ENCODE data around the gene VWA8.

The VWA8 gene

GRCh38 chr13:41960637-41961465 is at the start of gene VWA8:
TSS of gene VWA8 (minus strand) at chr13:41961109. CDS start at chr13:41961015, 94 bp downstream.
- DNase-seq = peak; percentile 73

DNA sequence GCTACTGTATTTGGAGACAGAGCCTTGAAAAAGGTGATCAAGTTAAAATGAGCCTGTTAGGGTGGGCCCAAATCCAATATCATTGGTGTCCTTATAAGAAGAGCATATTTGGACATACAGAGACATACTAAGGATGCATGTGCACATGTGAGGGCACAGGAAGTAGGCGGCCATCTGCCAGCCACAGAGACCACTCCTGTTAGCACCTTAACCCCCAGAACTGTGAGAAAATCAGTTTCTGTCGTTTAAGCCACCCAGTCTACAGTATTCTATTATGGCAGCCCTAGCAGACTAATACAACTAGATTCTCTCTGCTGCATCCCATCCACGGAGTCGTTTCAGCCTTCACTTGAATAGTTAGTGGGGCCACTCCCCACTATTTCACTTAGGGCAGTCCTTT is 48.1 kb upstream of the VWA8 start:
- no peak for DNase-seq

DNA sequence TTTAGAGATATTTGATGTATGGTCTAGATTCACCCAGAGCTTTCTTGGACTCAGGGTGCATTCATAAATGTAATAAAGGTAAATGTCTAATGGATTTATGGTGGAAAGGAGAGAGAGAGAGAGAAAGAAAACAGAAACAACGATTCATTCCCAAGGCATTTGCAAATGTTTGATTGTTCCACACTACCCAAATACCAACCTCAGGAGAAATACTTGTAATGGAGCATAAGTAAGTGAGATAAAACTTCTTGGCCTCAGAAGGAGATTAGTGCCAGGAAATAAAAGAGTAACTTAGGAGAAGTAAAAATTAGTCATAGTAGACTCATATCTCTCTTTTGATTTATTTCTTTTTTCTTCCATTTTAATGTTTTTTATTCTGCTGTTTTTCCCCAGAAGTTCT is 46.9 kb upstream of the VWA8 start:
- no peak for DNase-seq

- DNase-seq = no peak
Measured at GRCh38 chr13:42002066-42002465, 41.2 kb upstream of the VWA8 start.

- no peak for DNase-seq
Measured at GRCh38 chr13:42001580-42001979, 40.7 kb upstream of the VWA8 start.

- DNase-seq = no peak
Measured at GRCh38 chr13:42000846-42001245, 39.9 kb upstream of the VWA8 start.

GRCh38 chr13:41997396-41997795 is 36.5 kb upstream of the VWA8 start:
- no peak for DNase-seq

GRCh38 chr13:41995946-41996345 is 35.0 kb upstream of the VWA8 start:
- no peak for DNase-seq

DNA sequence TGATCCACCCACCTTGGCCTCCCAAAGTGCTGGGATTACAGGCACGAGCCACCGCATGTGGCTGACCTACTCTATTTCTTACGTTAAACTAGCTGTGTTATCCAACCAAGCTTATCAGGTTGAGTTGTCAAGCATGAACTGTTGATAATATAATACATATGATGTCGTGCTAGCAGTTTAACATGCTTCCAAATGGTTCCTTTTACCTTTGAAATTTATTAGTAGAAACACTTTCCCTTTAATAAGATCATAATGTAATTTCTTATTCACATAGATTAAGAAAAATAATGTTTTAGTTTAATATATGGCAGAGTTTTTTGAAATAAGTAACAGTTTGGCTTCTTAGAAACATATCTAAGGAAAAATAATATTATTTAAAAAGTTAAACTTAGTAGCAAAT is 34.4 kb upstream of the VWA8 start:
- DNase-seq = no peak

DNA sequence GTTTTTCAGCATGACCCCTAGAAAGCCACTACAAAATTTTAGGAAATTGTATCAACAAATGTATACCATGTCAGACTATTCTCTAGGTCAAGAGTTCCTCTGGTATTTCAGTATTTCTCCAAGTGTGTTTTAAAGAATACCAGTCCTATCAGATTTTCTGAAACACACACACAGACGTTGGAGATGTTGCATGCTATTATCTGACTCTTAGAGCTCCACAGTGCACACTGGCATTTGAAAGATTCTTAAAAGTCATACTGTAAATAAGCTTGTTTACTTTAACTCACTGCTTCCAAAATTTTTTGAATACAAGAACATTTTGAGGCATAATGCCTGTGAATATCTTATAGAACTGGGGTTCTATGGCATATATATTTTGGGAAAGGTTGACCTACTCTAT is 33.8 kb upstream of the VWA8 start:
- DNase-seq = no peak

GRCh38 chr13:41991936-41992335 is 31.0 kb upstream of the VWA8 start:
- no peak for DNase-seq

DNA sequence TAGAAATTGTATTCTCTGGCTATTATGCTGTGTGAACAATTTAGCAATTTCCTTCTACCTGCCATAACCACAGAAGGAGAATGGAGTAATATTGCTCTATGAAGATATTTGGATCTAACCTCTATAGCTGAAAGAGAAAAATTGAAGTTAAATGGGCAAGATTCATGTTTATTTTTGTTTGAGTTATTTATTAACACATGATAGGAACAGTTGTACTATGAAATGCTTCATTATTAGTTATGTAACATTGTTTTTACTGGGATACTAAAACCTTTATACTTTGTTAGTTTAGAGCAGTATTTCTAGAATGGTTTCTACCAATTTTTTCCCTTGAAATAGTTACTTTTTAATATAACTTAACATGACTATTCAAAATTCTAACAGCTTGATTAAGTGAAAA is 27.3 kb upstream of the VWA8 start:
- no peak for DNase-seq

GRCh38 chr13:41985788-41986508 is 25.0 kb upstream of the VWA8 start:
- DNase-seq = no peak

DNA sequence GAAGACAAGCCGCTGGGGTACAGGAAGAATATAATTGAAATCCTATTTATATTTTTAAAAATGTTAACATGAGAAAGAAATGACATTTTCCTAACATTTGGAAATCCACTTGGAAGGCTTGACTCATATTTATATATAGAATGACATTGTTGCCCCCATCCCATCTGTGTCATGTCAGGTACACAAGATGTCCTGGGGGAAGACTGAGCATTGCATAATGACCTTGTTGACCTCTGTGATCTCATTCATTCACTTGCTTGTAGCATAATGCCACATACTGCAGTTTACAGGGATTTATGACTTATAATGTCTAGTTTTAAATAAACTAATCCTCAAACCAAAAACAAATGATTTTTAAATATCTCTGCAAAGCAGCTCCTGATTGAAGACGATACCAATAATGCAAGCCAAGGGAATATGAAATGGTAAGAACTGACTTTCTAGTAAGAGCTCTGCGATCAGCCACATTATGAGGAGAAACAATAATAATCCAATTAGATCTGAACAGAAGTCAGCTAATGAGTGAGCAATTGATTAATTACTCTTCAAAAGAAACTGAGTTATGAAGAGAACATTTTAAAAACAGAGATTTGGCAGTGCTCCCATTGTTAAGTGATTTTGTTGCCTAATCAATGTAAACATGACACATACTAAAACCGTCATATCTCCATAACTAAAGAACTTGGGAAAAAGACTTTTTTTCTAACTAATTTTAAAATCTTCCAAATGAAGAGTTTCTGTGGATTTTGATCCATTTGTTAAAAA is 21.2 kb upstream of the VWA8 start:
- DNase-seq = no peak

DNA sequence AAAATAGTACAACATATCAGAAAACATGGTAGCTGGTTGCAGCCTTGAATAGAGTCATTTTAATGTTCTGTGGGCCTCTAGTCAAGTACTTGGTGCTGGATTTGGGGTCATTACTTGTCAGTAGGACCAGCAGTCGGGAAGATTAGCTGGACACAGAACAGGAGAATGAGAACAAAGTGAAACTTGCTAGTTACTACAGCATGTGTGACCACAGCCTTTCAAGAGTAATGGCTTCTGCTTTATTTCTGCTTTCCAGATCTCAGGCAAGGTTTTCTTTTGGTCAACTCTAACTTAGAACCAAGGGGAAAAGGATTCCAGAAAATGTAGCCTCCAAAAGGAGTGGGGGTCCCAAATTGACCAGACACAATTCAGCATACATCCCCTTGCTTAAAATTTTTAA is 17.1 kb upstream of the VWA8 start:
- DNase-seq = no peak

DNA sequence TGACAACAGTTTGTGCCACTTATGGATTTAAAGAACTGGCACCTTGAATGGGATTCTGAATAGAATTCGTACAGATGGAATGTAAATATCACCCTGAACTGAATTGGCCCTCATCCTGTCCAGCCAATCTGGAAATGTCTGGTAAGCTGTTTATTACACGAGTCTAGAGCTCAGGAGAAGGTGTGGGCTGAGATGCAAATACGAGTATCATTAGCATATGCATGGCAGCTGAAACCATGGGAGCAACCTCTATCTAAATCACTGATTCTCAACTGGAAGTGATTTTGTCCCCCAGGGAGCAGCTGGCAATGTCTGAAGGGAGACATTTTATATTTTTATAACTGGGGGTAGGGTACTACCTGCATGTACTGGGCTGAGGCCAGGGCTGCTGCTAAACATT is 15.6 kb upstream of the VWA8 start:
- no peak for DNase-seq

DNA sequence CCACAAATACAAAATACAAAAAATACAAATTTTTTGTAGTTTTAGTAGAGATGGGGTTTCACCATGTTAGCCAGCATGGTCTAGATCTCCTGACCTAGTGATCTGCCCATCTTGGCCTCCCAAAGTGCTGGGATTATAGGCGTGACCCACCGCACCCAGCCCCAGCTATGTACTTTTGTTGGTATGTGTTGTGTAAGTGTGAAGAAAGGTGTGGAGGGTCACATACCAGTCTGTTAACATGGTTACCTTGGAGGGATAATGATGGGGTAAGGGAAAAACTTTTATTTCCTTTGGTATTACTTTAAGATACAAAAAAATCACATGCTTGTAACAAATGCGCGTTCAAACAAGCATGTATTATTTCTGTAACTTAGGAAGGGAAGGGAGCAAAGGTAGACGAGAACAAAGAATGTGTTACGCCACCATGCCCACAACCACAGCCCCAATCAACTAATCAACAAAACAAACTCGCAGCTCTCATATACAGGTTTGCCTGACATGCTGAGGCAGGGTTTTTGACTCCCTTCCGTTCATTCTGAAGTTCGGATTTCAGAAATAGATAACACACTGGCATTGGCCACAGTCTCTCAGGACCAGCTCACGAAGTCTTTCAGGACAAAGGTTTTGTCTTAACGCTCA is 13.5 kb upstream of the VWA8 start:
- no peak for DNase-seq

GRCh38 chr13:41973247-41973741 is 12.4 kb upstream of the VWA8 start:
- no peak for DNase-seq

DNA sequence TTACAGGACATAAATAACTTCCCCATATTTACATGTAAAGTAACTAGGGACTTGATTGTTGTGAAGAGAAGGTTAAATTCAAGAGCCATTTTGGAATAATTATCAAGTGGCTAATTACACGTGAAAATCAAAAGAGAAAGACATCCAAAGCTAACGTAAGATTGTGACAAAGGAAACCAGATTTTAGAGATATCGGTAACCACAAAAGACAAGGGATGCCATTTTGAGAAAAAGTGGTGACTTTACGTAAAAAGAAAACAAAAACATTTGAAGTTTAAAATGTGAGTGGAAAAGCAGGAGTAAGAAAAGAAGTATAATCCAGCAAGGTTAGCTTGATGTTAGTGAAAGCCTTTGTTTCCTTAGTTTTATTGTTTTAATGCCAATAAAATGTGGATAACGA is 10.9 kb upstream of the VWA8 start:
- no peak for DNase-seq

- no peak for DNase-seq
Measured at GRCh38 chr13:41970918-41971317, 10.0 kb upstream of the VWA8 start.

GRCh38 chr13:41970022-41970421 is 9.1 kb upstream of the VWA8 start:
- DNase-seq = no peak

- DNase-seq = no peak
Measured at GRCh38 chr13:41969072-41969471, 8.2 kb upstream of the VWA8 start.

DNA sequence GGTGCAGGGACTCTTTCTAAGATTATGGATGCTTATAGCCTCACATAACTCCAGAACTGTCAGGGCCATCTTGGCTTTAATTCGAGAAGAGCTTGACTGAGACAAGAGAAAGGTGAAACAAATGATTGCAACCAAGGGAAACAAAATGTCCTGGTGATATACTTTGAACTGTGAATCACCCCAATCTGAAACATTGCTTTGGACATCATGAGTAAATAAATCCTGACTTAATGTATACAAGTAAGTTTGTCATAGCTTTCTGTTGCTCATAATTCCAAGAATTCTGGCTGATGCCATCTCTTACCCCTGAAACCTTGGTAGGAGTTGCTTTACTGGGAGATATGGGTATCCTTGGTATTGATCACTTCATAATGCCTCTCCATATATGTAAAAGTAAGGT is 5.8 kb upstream of the VWA8 start:
- DNase-seq = no peak
